ENCODE results near the gene MYO1D.

The MYO1D gene

GRCh38 chr17:32725697-32726096 is 151.2 kb downstream of the MYO1D start:
- Histone ChIP-seq H2AFZ (ENCODE audit: low read depth) (no peak overlapping the region), H3K27me3 (ENCODE audit: insufficient read depth, low read depth) (no peaks in the 10 kb centered on the region), H3K9ac (no peak overlapping the region), H3K79me2 (ENCODE audit: insufficient read depth, low read depth) (no peaks in the 10 kb centered on the region), H3K4me2 (no peak overlapping the region), H3K4me1 (ENCODE audit: low read depth, poor library complexity, severe bottlenecking) (no peaks in the 10 kb centered on the region), H3K4me3 (IDR thresholded peaks at IDR 0.05; ENCODE audit: insufficient read depth, low read depth, low read length) (no peak overlapping the region), H3K27ac (no peak overlapping the region), H4K20me1 (ENCODE audit: insufficient read depth) (no peaks in the 10 kb centered on the region), H3K36me3 (ENCODE audit: insufficient read depth) (no peaks in the 10 kb centered on the region; the same call in 1 of the 2 replicates)
- TF ChIP-seq CTCF (conservative IDR thresholded peaks at IDR 0.05; ENCODE audit: low read depth, low read length) = no peak

- no peaks in the 10 kb centered on the region for H4K20me1 ChIP-seq (ENCODE audit: insufficient read depth)
- no peak overlapping the region for H3K4me2 ChIP-seq
- no peak overlapping the region for H3K9ac ChIP-seq
- H2AFZ ChIP-seq (ENCODE audit: low read depth) = no peak overlapping the region
- H3K36me3 ChIP-seq (ENCODE audit: insufficient read depth) = no peaks in the 10 kb centered on the region; the same call in 1 of the 2 replicates
- no peak overlapping the region for H3K27ac ChIP-seq
- no peaks in the 10 kb centered on the region for H3K79me2 ChIP-seq (ENCODE audit: insufficient read depth, low read depth)
- no peaks in the 10 kb centered on the region for H3K27me3 ChIP-seq (ENCODE audit: insufficient read depth, low read depth)
- no peak overlapping the region for H3K4me3 ChIP-seq (IDR thresholded peaks at IDR 0.05; ENCODE audit: insufficient read depth, low read depth, low read length)
- H3K4me1 ChIP-seq (ENCODE audit: low read depth, poor library complexity, severe bottlenecking) = no peaks in the 10 kb centered on the region
- no peak for TF ChIP-seq CTCF (conservative IDR thresholded peaks at IDR 0.05; ENCODE audit: low read depth, low read length)
Measured at GRCh38 chr17:32723310-32723955, 153.5 kb downstream of the MYO1D start.

- Histone ChIP-seq H3K4me1 (ENCODE audit: low read depth, poor library complexity, severe bottlenecking) (no peaks in the 10 kb centered on the region), H2AFZ (ENCODE audit: low read depth) (no peak overlapping the region), H3K4me2 (no peak overlapping the region), H3K36me3 (ENCODE audit: insufficient read depth) (no peaks in the 10 kb centered on the region; the same call in 1 of the 2 replicates), H3K27ac (no peak overlapping the region), H3K4me3 (IDR thresholded peaks at IDR 0.05; ENCODE audit: insufficient read depth, low read depth, low read length) (no peak overlapping the region), H4K20me1 (ENCODE audit: insufficient read depth) (no peaks in the 10 kb centered on the region), H3K27me3 (ENCODE audit: insufficient read depth, low read depth) (no peaks in the 10 kb centered on the region), H3K9ac (no peak overlapping the region), H3K79me2 (ENCODE audit: insufficient read depth, low read depth) (no peaks in the 10 kb centered on the region)
- no peak for TF ChIP-seq CTCF (conservative IDR thresholded peaks at IDR 0.05; ENCODE audit: low read depth, low read length)
Measured at GRCh38 chr17:32722733-32723132, 154.2 kb downstream of the MYO1D start.

- Histone ChIP-seq H3K36me3 (ENCODE audit: insufficient read depth) (no peaks in the 10 kb centered on the region; the same call in 1 of the 2 replicates), H3K4me3 (IDR thresholded peaks at IDR 0.05; ENCODE audit: insufficient read depth, low read depth, low read length) (no peak overlapping the region), H2AFZ (ENCODE audit: low read depth) (no peak overlapping the region), H3K27me3 (ENCODE audit: insufficient read depth, low read depth) (no peaks in the 10 kb centered on the region), H3K9ac (no peak overlapping the region), H3K4me2 (no peak overlapping the region), H3K4me1 (ENCODE audit: low read depth, poor library complexity, severe bottlenecking) (no peaks in the 10 kb centered on the region), H3K27ac (no peak overlapping the region), H3K79me2 (ENCODE audit: insufficient read depth, low read depth) (no peaks in the 10 kb centered on the region), H4K20me1 (ENCODE audit: insufficient read depth) (no peaks in the 10 kb centered on the region)
- no peak for TF ChIP-seq CTCF (conservative IDR thresholded peaks at IDR 0.05; ENCODE audit: low read depth, low read length)
Measured at GRCh38 chr17:32720671-32721070, 156.3 kb downstream of the MYO1D start.
